ENCODE data around the gene IQGAP2.
A peak's percentile ranks its signal among the peaks of the same experiment; 100 is the strongest.

Gene IQGAP2

DNA sequence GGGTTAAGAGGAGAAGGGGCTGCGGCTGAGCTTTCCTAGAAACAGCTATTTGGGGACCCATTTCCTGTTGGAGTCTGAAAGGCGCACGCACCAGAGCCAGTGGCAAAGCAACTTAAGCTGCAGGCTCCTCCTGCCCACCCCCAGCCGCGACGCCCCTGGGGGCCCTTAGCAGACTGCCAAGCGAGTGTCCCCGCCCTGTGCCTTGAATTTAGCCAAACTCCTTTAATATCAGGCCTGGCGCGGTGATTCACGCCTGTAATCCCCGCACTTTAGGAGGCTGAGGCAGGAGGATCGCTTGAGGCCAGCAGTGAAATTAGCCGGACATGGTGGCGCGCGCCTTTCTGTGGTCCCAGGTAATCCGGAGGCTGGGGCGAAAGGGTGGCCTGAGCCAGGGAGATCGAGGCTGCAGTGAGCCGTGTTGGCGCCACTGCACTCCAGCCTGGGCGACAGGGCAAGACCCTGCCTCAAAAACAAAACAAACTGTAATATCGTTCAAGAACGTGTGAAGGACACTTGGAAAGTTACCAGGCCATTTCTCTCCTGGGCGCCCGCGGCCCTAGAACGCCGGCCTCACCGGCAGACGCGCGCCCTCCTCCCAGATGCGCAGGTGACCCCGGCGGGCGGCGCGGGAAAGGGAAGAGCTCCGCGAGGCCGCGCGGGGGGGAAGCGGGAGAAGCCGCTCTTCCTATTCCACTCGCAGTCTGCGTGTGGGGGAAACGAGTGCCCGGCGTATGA lies 311.8 kb downstream of the IQGAP2 start:
- Mint-ChIP-seq H3K4me3 (peak overlapping the region; percentile 80), H3K9me3 (no peaks in the 10 kb centered on the region), H3K36me3 (ENCODE audit: low read depth) (peaks cover 8% of the 10 kb centered on the region), H3K27me3 (ENCODE audit: low read depth) (peaks cover 26% of the 10 kb centered on the region), H3K27ac (peak overlapping the region; percentile 31), H3K4me1 (ENCODE audit: low read depth) (peaks cover 37% of the 10 kb centered on the region)

DNA sequence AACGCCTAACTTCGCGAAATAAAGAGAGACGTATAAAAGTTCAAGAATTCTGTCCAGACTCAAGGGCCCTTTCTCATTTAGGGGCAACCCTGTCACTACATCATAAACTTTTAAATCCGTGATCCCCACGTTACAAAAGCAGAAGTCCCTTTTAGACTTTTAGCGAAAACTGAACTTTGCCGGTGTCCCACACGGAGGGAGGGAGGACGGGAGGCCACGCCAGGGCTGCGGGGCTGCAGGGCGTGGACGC lies 312.3 kb downstream of the IQGAP2 start:
- Mint-ChIP-seq H3K36me3 (ENCODE audit: low read depth) (peaks cover 8% of the 10 kb centered on the region), H3K4me1 (ENCODE audit: low read depth) (peaks cover 37% of the 10 kb centered on the region), H3K27me3 (ENCODE audit: low read depth) (peaks cover 26% of the 10 kb centered on the region), H3K9me3 (no peaks in the 10 kb centered on the region), H3K4me3 (peak overlapping the region; percentile 80), H3K27ac (peak overlapping the region; percentile 19)

DNA sequence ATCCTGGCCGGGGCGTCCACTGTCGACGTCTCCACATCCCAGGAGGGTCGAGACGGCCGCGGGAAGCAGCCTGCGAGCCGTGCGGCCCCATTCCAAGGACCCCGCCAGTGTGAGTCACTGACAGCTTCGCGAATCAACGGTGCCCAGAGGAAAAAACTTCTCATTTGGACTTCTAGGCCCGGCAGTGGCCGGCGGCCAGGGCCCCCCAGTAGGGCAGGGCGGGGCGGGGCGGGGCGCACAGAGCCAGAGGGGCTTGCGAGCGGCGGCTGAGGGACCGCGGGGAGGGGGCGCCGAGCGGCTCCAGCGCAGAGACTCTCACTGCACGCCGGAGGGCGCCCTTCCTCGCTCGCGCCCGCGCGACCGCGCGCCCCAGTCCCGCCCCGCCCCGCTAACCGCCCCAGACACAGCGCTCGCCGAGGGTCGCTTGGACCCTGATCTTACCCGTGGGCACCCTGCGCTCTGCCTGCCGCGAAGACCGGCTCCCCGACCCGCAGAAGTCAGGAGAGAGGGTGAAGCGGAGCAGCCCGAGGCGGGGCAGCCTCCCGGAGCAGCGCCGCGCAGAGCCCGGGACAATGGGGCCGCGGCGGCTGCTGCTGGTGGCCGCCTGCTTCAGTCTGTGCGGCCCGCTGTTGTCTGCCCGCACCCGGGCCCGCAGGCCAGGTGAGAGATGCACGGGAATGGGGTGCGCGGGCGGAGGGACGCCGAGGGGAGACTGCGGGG lies 312.8 kb downstream of the IQGAP2 start, which contains the start of gene F2R:
F2R (plus strand) TSS at position 391 of the 720 bp plus-strand sequence; CDS start at position 573, 182 bp downstream.
- H3K9me3 Mint-ChIP-seq = no peaks in the 10 kb centered on the region
- peak within 1 kb of the TSS; percentile 80 for H3K4me3 Mint-ChIP-seq
- peaks cover 32% of the 10 kb centered on the region for H3K4me1 Mint-ChIP-seq (ENCODE audit: low read depth)
- H3K27me3 Mint-ChIP-seq (ENCODE audit: low read depth) = peaks cover 26% of the 10 kb centered on the region
- H3K27ac Mint-ChIP-seq = peak within 1 kb of the TSS; percentile 49
- peaks cover 3% of the 10 kb centered on the region for H3K36me3 Mint-ChIP-seq (ENCODE audit: low read depth)

DNA sequence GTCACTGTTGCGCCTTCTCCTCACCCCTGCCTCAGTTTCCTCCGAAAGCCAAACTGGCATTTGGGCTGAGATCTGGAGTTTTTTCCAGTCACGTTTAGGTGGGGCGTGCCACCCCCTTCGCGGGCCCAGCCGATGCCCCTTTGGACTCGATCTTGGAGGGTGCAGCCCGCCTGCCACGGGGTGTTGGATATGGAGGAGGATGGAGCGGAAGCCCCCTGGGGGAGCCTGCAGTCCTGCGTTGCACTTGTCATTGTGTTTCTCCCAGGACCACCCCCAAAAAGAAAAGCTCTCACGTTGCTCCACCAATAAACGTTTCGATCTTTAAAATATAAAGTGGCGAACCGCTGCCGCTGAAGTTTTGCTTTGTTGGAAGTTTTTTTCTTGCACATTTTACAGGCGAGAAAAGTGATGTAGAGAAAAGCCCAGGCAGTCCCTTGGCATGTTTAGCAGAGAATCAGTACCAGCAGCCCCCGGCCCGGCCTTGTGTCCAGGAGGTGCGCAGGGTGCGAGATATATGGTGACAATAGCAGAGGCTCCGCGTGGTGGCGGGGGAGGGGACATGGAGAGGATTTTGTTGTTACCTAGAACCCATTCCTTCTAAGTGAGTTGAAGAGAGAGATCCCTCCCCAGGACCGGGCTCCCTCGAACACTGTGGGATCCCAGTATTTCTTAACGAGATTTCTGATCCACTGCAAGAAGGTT lies 313.5 kb downstream of the IQGAP2 start:
- Mint-ChIP-seq H3K27me3 (ENCODE audit: low read depth) (peaks cover 26% of the 10 kb centered on the region), H3K36me3 (ENCODE audit: low read depth) (no peaks in the 10 kb centered on the region), H3K4me1 (ENCODE audit: low read depth) (peaks cover 30% of the 10 kb centered on the region), H3K4me3 (peak overlapping the region; percentile 80), H3K27ac (peak overlapping the region; percentile 21), H3K9me3 (no peaks in the 10 kb centered on the region)

DNA sequence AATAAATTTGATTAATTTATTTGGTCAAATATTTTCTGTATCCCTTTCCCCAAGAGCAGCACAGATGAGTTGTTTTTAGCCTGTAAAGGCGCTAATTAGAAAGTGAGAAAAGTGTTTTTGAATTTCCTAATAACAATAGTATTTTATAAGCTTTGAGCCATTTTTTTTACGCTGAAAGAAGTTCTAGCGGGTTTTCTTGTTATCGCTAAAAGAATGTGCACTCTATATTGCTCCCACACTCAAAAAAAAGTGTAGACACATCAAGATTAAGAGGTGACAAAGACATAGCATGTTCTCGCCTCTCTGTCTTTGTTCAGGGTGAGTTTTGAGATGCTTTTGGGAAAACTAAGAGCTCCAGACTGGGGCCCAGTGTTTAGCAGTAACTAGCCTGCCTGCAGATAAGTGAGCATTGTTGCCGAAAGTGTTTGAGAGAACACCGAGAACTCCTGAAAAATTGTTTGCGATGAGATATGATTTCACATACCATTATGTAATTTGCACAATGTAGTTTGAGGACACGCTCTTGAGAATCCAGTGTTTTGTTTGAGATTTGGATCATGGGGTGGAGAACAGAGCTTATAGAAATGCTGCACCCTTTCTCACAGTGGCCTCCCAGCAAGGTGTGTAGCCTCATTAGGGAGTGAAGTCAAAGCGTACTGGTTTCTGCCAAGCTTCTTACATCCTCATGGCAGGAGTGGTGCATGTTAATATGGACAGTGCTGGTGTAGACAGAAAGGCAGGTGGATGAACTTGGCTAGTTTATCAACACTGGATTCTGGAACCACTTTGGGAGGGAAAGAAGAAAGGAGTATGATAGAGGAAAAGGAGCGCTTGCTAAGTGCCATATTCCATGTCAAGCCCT lies 314.4 kb downstream of the IQGAP2 start:
- H3K4me3 Mint-ChIP-seq = peak overlapping the region; percentile 80
- peak overlapping the region; percentile 21 for H3K27ac Mint-ChIP-seq
- H3K36me3 Mint-ChIP-seq (ENCODE audit: low read depth) = peaks cover 2% of the 10 kb centered on the region
- peaks cover 26% of the 10 kb centered on the region for H3K27me3 Mint-ChIP-seq (ENCODE audit: low read depth)
- H3K4me1 Mint-ChIP-seq (ENCODE audit: low read depth) = peaks cover 30% of the 10 kb centered on the region
- H3K9me3 Mint-ChIP-seq = no peaks in the 10 kb centered on the region

DNA sequence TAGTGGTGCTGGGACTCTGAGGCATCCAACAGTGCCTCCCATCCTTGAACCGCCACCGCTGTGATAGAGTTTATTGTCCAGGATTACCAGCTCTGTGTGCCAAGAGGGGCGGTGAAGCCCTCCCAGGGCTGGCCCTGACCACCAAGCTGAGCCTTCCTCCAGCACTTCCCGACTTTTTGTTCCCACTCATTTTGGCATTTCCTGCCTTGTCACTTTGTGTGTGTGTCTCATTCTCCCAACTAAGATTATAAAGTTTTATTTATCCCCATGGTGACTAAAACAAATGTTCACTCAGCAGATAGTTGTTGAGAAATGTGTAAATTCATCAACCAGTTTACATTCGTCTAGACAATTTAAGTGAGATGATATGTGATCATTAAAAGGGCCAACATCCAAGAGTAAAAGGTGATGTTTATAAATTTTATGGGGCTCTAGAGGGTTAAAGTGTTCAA lies 315.3 kb downstream of the IQGAP2 start:
- peaks cover 4% of the 10 kb centered on the region for H3K36me3 Mint-ChIP-seq (ENCODE audit: low read depth)
- peaks cover 30% of the 10 kb centered on the region for H3K4me1 Mint-ChIP-seq (ENCODE audit: low read depth)
- H3K27ac Mint-ChIP-seq = no peak overlapping the region
- no peaks in the 10 kb centered on the region for H3K9me3 Mint-ChIP-seq
- H3K4me3 Mint-ChIP-seq = no peak overlapping the region
- H3K27me3 Mint-ChIP-seq (ENCODE audit: low read depth) = peaks cover 25% of the 10 kb centered on the region

DNA sequence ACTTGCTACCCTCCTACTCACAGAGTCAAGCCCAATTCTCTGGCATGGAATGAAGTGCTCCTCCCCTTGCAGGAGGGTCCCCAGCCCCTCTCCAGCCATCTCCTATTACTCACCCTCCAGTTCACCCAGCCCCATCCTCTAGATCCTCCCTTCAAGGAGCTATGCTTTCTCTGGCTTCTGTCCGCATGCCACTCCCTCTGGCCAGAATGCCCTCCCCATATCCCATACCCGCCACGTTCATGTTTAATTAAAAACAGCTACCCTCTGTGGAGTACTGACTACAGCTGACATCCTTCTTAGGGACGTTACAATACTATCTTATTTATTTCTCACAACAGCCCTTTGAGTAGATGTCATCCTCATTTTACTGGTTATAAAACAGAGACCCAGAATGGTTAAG lies 315.8 kb downstream of the IQGAP2 start:
- Mint-ChIP-seq H3K9me3 (no peaks in the 10 kb centered on the region), H3K27ac (no peak overlapping the region), H3K4me1 (ENCODE audit: low read depth) (peaks cover 28% of the 10 kb centered on the region), H3K4me3 (no peak overlapping the region), H3K27me3 (ENCODE audit: low read depth) (peaks cover 20% of the 10 kb centered on the region), H3K36me3 (ENCODE audit: low read depth) (peaks cover 5% of the 10 kb centered on the region)

DNA sequence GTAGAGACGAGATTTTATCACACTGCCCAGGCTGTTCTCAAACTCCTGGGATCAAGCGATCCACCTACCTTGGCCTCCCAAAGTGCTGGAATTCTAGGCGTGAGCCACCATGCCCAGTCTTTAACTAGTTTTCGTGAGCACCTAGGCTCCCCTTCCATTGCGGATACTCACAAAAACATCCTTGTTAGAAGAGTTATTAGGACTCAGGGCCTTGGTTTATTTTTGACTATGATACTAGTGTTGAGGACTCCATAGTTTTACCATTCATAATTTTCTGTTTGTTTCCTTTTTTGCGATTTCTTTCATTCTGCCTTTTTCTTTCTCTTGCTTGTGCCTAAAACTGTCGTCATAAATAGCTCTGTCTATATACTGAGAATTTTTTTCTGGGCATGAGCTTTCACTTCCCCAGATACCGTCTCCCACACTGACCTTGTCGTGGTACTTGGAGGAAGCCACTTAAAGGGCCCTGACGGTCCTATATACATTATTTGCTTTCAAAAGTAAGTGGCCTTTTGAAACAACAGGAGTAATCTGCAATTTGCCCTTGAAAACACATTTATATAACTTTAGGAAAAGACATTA lies 318.0 kb downstream of the IQGAP2 start:
- Mint-ChIP-seq H3K4me3 (no peak overlapping the region), H3K36me3 (ENCODE audit: low read depth) (peaks cover 9% of the 10 kb centered on the region), H3K9me3 (no peaks in the 10 kb centered on the region), H3K27me3 (ENCODE audit: low read depth) (peaks cover 12% of the 10 kb centered on the region), H3K4me1 (ENCODE audit: low read depth) (peaks cover 22% of the 10 kb centered on the region), H3K27ac (no peak overlapping the region)

DNA sequence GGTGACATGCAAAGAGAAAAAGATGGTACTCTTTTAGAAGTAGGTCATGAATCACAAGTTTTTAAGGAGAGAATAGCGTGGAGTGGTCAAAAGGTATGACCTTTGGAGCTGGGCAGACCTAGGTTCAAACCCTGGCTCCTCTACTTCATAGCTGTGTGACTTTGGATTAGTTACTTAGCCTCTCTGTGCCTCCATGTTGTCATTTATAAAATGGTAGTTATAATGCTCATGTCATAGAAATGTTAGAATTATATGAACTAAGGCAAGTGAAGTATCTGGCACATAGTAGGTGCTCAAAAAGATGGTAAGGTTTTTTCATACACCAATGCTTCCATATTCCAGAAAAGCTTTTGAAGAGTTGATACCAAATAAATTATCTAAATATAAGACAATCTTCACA lies 320.2 kb downstream of the IQGAP2 start:
- Mint-ChIP-seq H3K27me3 (ENCODE audit: low read depth) (no peaks in the 10 kb centered on the region), H3K27ac (no peak overlapping the region), H3K36me3 (ENCODE audit: low read depth) (peaks cover 12% of the 10 kb centered on the region), H3K4me1 (ENCODE audit: low read depth) (peaks cover 7% of the 10 kb centered on the region), H3K4me3 (no peak overlapping the region), H3K9me3 (no peaks in the 10 kb centered on the region)

DNA sequence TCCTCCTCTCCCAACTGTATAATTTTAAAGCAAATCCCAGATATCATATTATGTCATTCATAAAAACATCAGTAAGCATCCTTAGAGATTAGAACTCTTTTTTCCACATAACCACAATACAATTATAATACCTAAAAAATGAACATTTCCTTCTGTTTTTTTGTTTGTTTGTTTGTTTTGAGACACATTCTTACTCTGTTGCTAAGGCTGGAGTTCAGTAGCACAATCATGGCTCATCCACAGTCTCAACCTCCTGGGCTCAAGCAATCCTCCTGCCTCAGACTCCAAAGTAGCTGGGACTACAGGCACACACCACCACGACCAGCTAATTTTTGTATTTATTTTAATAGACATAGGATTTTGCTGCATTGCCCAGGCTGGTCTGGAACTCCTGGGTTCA lies 320.8 kb downstream of the IQGAP2 start:
- H3K36me3 Mint-ChIP-seq (ENCODE audit: low read depth) = peaks cover 12% of the 10 kb centered on the region
- H3K4me3 Mint-ChIP-seq = no peak overlapping the region
- no peaks in the 10 kb centered on the region for H3K27me3 Mint-ChIP-seq (ENCODE audit: low read depth)
- H3K4me1 Mint-ChIP-seq (ENCODE audit: low read depth) = peaks cover 7% of the 10 kb centered on the region
- H3K9me3 Mint-ChIP-seq = peaks cover 2% of the 10 kb centered on the region
- H3K27ac Mint-ChIP-seq = no peak overlapping the region

DNA sequence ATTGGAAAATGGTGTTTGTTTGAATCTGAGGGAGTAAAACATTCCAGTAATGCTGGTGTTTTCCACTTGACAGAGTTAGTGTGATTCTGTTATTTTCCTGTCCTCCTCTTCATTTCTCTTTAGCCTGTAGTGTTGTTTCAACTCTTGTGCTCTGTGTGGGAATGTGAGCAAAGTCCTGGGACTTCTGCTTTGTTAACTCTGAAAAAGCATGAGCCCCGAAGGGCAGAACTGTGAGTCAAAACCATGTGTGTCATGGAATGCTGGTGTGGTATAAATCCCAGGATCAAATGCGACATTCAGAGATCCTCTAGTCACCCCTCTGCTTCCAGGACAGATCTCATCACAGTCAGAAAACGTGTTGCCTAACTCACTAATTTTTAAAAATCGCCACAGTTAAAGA lies 321.8 kb downstream of the IQGAP2 start:
- H3K9me3 Mint-ChIP-seq = peaks cover 11% of the 10 kb centered on the region
- peaks cover 7% of the 10 kb centered on the region for H3K4me1 Mint-ChIP-seq (ENCODE audit: low read depth)
- H3K27me3 Mint-ChIP-seq (ENCODE audit: low read depth) = no peaks in the 10 kb centered on the region
- no peak overlapping the region for H3K4me3 Mint-ChIP-seq
- H3K27ac Mint-ChIP-seq = no peak overlapping the region
- peaks cover 20% of the 10 kb centered on the region for H3K36me3 Mint-ChIP-seq (ENCODE audit: low read depth)

DNA sequence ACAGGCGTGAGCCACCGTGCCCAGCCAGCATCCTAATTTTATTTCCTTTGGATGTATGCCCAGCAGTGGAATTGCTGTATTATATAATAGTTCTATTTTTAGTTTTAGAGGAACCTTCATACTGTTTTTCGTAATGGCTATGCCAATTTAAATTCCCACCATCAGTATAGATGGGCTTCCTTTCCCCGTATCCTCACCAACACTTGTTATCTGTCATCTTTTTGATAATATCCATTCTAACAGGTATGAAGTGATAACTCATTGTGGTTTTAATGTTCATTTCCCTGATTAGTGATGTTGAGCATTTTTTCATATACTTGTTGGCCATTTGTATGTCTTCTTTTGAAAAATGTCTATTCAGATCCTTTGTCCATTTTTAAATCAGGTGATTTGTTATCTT lies 325.9 kb downstream of the IQGAP2 start:
- H3K4me1 Mint-ChIP-seq (ENCODE audit: low read depth) = peaks cover 15% of the 10 kb centered on the region
- no peak overlapping the region for H3K27ac Mint-ChIP-seq
- H3K4me3 Mint-ChIP-seq = no peak overlapping the region
- H3K36me3 Mint-ChIP-seq (ENCODE audit: low read depth) = peaks cover 36% of the 10 kb centered on the region
- H3K27me3 Mint-ChIP-seq (ENCODE audit: low read depth) = no peaks in the 10 kb centered on the region
- peaks cover 22% of the 10 kb centered on the region for H3K9me3 Mint-ChIP-seq

DNA sequence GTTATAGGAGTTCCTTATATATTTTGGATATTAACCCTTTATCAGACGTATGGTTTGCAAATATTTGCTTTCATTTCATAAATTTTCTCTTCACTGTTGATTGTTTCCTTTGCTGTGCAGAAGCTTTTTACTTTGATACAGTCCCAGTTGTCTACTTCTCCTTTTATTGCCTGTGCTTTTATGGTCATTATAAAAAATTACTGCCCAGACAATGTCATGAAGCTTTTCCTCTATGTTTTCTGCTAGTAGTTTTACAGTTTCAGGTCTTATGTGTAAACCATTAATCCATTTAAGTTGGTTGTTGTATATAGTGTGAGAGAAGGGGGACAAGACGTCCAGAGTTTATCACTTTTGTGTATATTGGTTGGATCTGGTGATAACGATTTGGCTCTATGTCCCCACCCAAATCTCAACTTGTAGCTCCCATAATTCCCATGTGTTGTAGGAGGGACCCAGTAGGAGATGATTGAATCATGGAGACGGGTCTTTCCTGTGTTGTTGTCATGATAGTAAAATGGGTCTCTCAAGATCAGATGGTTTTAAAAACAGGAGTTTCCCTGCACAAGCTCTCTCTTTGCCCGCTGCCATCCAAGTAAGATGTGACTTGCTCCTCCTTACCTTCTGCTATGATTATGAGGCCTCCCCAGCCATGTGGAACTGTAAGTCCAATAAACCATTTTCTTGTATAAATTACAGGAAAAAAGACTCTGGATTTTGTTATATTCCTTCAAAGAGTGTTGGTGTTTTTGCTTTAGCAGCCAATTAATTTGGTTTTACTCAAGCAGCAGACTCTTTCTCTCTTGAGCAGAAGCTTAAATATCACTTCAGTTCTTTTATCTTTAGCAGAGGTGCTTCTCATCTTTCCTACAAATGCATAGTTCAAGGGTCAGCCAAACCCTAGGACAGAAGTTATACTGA lies 326.5 kb downstream of the IQGAP2 start:
- H3K4me3 Mint-ChIP-seq = no peak overlapping the region
- peaks cover 16% of the 10 kb centered on the region for H3K4me1 Mint-ChIP-seq (ENCODE audit: low read depth)
- peaks cover 36% of the 10 kb centered on the region for H3K36me3 Mint-ChIP-seq (ENCODE audit: low read depth)
- no peaks in the 10 kb centered on the region for H3K27me3 Mint-ChIP-seq (ENCODE audit: low read depth)
- peak overlapping the region; percentile 23 for H3K27ac Mint-ChIP-seq
- H3K9me3 Mint-ChIP-seq = peaks cover 22% of the 10 kb centered on the region
